Stimulated activated CD4-positive, alpha-beta T cell treated with anti-CD3 and anti-CD28 coated beads, TNF-alpha, amount 100 ng/mL, for 24 hours (primary cell): ENCODE results near the gene MEF2C.

Experiments used
- DNase-seq, 3 experiments: peaks; one replicate each; pipeline ENCODE4 v3.0.0-alpha.2; 2020; ENCODE audit warnings: low read depth in 3 of 3

Gene MEF2C

DNA sequence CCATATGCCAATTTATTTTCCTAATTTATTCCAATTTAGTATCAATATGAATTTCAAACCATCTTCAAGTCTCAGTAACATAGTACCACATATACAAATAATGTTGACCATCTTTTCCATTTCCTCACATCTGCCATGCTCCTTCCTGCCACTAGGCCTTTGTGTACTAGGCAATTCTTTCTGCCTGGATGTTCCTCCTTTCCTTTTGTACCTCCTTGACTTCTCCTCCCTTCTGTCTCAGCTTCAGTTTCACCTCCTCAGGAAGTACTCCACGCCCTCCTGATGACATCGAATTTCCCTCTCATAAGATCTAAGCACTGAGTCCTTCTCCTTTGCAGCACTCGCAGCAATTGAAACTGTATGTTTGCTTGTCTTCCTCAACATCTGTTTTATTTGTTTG, 53.9 kb downstream of the MEF2C start:
- no peak for DNase-seq

DNA sequence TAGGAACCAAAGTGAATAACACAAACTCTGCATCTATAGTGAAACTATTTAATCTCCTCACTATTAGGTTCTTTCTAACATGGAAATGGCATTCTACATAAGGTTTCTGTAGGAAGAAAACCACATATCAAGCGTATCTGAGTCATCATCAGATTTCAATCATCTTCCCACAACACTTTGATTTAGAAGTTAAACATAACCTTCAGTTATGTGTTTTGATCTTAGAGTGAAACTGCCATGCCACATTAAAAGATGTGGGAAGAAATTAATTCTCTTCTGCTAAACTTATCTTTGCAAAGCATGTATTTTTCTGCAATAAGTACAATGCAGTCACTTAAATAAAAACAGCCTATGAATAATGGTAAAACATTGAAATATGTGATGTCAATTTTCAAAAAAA, 55.0 kb downstream of the MEF2C start:
- DNase-seq = no peak

DNA sequence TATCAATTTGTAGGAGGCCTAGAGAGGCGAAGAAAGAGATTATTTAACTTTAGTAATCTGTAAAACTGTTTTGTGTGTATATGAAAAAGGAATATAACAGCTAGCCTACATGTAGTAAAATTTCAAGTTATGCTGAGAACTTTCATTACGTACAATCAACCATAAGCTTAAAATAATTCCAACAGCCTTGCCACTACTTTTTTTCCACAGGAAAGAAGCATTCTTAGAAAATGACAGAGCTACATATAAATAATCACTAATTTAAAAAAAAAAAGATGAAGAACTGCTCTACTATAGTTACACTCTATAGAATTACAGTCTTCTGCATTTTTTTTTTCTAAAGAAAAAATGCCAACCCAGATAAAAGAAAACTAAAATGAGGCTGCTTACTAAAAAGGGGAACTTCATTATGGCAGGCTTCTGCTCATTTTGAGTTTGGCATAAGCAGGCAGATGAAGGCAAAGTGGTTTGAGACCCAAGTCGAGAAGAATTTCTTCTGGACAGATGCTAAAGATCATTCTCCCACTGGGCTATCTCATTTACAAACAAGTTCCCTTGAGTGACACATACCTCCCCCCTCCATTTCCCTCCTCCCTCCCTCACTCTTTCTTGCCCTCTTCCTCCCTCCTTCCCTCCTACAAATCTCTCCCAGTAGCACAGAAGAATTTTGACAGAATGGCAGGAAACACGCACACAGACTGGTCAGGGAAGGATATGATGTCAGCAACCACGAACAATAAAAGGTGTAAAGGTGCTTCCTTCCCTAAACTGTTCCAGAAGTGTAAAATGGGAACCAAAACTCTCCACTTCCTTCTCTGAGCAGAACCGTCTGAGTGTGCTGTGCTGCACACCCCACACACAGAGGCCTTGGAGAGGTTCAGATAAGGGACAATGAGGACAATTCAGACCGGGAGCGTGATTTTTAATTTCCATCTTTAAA, 56.1 kb downstream of the MEF2C start:
- DNase-seq = no peak

DNA sequence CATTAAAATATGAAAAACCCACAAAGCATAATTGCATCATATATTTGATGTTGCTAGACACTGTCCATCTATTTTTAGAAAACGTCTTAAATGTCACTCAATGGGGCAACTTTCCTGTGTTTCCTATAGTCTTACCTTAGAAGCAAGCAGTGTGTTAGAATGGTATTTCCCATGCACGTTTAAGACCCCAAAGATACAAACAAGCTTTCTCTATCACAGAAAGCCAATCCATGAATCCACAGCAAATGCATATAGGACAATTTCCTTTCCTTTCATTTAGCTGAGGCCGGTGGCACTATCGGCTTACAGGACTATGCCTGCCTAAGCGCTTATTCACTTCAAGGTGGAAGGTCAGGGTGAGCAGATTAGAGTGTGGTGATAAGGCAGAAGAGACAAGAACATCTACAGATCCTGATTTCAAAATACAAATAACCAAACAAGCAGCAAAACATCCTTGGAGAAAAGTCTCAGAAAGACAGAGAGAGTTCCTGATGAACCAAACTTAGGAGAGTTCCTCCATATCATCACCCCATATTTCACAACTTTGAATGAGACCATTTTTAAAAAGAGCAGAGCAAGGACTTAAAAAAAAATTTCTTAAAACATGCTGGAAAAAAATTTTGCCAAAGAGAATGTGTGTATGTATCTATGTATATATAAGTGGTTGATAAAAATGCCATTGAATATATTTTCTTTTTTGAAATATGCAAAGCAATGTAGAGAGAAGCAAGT, 57.2 kb downstream of the MEF2C start:
- DNase-seq = no peak

DNA sequence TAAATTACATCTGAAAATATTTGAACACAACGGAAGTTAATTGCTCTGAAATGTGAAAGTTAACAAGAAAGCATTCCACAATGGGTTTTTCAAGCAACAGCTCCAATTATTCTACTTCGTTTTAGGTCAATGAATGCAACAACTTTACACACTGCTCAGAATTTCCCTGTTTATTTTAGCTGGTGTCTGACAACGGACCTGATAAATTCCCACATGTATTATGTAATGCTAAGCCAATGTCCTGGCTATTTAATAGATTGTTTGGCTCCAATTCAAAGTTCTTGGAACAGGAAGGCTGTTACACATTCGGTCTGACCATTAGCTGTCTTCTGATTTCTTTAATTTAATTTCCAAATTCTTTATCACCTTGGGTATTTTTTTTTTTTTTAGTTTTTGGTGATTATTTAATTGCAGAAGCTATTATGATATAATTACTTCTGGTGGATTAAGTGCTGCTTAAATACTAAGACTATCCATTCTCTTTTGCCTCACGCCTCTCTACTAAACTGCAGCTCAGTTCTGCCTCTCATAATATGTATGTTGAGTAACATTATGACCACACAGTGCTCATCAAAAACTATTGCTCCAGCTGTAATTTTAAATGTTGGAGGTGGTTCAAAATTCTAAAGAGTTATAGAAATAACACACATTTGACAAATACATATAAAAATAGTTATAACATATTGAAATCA, 57.9 kb downstream of the MEF2C start:
- DNase-seq = no peak

DNA sequence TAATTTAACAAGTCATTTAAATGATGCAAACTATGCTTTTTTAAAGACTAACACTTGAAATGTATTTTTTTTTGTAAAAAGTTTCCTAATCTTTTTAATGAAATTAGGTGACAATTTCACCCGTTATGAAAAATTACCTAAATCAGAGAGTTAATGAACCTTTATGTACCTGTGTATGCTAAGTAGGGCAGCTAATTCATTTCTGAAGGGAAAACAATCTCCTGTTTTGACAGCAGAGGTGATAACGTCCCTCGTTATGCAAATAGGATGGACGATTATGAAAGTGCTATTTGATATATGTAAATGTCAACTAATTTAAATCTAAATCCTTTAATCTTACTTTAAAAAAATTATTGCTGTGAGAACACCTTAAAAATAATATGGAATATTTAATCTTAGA, 58.8 kb downstream of the MEF2C start:
- no peak for DNase-seq

DNA sequence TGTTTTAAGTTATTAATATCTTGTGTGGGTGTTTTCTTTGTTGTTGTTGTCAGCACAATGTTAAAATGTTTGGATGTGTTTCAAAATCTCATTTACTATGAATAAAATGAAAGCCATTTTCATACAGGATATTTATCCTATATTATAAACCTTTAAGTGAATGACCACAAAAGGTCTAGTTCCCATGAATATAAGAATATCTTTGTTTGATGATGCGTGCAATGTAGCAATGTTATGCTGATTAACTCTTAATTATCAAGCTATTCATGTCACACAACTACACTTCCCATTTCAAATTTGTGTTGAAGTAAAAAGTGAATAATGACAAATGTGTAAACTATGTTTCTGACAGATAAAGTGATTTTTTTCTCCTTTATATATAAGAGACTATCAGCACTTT, 59.8 kb downstream of the MEF2C start:
- DNase-seq = no peak

DNA sequence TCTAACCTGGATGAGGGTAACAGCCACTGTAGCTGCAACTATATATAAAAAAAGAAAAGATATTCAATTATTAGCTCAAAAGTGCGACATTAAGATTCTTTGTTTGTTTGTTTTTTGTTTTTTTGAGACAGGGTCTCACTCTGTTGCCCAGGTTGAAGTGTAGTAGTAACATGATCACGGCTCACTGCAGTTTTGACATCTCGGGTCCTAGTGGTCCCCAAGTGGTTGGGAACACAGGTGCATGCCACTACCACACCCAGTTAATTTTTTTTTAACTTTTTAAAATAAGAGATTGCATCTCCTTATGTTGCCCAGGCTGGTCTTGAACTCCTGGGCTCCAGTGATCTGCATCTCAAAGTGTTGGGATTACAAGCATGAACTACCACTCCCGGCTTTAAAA, 61.8 kb downstream of the MEF2C start:
- no peak for DNase-seq

DNA sequence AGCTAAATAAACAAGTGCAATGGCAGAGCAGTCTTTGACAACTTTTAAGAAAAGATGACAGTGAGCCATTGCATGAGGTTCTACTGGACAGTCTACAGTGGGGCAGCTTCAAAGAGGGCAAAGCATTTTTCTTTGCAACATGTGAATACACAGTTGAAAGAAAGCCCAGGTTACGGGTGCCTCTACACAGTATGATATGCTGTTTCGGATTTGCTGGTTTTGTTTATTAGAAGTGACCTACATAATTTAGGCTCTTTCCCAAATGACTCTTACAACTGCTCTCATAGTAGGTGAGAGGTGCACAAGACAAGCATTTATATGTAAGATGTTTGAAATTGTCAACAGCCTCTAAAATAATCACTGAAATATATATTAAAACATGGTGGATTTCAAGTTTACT, 62.4 kb downstream of the MEF2C start:
- no peak for DNase-seq

DNA sequence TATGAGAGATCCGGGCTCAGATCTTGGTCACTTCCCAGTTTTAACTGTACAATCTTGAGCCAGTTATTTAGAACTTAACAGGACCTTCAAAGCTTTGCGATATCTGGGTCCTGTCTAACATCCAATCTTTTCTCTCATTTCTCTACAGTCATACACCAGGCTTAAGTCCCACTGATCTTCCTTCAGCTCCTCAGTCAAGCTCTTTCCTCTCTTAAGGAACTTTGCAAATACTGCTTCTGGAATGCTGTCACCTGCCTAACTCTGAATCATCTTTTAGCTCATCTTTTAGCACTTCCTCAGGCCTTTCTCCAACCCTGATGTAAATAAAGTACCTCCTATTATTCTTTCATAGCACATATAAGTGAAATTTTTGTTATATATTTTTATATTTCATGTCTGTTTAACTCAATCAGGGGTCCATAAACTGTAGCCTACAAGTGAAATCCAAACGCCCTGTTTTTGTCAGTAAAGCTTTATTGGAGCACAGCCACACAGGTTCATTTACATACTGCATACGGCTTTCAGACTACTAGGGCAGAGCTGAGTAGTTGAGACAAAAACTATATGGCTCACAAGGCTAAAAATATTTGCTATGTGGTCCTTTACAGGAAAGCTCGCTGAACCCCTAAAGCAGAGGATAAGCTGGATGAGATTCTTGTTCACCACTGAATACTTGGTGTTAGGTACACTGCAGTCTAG, 63.5 kb downstream of the MEF2C start:
- no peak for DNase-seq

DNA sequence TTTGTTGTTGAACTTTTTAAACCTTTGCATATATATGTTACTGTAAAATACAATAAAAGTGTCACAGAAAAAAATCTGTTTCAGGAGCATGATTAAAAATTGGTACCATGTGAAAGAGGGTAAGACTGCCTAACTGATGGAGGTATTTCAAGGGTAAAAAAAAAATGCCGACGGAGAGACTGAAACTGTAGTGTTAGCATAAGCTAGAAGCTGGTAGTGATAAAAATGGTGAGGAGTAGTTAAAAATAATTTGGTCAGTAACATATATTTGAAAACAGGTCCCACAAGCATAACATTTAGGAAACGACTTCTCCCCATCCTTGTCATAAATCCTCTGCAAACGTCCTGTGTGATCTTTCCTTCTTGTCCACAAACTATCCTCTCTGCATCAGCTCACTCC, 64.7 kb downstream of the MEF2C start:
- no peak for DNase-seq

DNA sequence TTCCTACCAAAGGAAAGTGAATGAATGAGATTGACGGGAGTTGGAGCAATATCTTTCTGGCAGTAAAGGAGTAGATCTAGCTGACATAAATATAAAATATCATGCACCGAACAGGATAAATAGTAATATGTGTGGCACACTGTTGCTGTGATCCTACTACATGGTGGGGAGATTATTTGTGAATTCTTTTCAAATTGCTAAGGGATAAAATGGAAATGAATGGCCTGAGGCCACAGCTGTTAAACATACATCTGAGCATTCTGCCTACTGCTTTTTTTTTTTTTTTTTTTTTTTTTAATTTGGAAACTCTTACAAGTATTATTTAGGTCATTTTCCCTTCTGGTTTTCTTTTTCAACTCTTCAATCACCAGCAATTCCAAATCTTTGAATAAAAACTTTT, 66.8 kb downstream of the MEF2C start:
- no peak for DNase-seq

DNA sequence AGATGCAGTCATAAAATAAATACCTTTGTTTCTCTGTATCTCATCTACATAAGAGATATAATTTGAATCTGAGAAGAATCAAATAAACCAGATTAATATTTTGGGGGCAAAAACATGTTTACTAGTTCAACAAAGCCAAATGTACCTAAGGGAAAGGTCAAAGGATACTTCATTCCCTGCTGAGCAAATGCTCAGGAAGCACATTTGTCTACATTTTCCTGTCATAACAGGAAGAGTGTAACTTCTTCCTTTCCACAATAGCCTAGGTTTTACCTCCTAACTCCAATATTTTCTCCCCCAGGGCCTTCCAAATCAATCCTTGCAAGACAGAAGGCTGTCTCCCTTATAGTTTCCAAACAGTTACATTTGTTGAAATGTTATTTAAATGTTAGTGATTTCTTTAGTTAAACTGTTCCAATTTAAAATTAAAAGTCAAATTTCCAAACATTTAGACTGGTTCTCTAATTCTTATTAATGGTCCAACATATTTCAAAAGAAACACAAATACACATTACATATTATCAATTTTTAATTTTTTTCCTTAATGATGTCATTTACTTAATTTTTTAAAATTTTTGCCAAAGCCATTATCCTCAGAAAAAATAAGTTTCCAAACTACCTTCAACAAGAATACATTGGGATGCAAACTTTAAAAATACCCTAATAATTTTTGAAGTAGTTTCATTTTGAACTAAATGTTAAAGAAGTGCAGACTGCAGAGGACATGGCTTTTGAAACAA, 67.8 kb downstream of the MEF2C start:
- DNase-seq = no peak

DNA sequence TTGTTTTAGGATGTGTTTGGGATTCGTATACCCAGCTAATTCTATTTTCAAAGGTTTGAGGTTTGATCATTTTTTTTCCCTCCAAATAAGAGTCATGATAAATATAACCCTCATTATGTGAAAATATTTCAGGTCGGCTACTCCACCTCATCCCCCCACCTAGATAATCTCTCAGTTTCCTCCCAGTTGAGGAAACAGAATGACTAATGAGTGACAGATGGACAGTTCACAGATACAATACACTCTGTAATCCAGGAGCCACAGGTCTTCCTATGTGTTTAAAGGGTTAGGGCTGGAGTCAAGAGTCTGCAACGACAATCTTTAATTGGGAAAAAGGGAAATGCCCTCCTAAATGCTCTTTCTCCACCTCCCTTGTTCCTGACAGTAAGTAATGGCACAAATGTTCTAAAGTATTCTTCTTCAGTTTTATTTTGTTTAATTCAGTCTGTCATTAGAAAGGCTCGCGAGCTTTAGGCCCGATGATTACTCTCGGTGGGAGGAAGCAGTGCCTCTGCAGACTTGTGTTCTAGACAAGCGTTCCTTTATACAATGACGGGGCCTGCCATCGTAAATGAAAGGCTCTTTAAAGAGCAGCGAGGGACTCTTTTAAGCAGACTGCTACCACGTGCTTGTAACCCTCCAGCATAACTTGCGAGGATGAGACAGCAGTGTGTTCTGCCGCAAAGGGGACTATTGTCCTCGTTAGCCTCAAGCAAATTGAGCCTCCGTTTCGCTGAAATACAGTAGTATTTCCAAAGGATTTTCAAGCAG, 69.0 kb downstream of the MEF2C start:
- no peak for DNase-seq

DNA sequence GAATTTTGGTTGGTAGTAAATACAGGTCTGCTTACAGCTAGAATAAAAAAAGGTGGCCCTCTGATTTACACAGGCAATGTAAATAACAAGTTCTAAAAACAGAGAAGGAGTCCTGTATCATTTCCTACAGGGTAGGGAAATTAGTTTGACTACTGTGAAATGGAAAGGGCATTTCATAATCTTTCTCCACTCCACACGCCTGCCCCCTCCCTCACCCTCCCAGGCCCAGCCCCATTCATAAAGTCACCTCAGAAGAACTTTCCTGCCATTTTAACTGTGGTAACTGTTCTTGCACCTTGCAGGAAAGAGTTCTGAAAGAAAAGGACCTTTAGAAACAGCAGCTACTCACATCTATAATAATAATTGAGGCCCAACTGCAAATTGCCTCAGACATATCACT, 69.7 kb downstream of the MEF2C start:
- no peak for DNase-seq

DNA sequence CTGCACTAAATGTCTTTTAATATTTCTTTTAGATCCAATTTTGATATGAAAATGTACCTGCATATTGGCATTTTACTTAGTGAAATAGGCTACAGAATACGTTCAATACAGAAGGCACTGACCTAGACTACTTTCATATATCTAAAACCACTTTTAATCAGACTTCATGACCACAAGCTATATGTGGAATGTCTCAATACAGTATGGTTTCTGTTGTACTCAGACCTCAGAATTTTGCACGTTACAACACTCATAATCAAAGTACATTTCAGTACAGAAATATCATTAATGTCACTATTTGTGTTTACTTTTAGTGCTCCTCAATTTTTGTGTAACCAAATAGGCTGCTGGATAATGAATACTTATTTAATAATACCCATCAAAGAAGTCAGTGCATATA, 74.8 kb downstream of the MEF2C start:
- no peak for DNase-seq

DNA sequence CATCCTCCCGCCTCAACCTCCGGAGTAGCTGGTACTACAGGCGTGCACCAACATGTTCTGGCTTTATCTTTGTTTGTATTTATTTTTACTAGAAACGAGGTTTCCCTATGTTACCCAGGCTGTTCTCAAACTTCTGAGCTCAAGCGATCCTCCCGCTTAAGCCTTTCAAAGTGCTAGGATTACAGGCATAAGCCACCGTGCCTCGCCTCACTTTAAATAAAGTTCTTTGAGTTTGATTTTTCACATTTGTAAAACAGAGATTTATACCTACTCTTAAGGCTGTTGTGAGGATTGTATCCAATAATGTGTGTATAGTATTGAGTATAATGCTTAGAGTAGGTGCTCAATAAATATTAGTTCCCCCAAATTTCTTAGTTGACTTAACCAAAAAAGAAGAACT, 75.7 kb downstream of the MEF2C start:
- DNase-seq = no peak

DNA sequence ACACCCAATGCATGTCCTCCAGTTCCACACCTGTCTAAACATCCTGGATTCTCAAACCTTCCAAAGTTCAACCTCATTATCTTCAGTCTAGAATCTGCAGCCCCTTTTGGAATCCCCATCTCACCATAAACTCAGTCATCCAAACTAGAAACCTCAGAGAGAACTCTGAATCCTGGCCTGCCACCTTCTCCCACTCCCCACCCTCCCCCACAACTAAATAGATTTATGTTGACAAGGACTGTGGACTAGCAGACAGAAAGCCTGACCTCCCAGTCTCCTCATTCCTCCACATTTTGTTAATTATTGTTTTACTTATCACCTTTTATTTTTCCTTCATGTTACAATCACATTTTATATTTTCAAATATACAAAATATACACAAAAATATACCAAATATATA, 76.6 kb downstream of the MEF2C start:
- DNase-seq = no peak

DNA sequence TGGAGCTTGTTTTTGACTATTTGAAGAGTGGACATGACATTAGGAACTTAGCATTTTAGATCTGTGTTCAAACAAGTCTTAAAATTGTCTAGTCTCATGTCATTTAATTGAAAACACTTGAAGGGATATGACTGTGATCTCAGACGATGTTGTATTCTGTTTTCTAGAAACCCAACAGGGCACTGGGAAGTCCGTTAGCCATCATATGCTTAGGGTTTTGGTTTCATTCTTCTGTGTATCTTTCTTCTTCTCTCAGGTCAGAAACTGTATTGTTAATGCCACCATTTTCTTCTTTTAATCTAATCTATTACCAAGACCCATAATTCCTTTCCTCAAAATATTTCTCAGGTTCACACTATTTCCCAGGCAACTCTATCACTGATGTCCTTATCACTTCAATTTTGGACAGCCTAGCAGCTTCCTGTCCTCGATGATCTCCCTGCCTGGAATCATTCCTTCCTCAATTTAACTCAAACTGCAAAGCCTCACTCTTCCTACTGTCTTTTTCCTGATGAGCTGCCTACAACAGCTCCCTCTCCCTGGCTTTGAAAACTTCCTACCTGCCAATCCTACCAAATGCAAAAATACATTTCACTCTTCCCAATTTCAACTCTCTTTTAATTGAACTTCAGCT, 77.7 kb downstream of the MEF2C start:
- DNase-seq = no peak

DNA sequence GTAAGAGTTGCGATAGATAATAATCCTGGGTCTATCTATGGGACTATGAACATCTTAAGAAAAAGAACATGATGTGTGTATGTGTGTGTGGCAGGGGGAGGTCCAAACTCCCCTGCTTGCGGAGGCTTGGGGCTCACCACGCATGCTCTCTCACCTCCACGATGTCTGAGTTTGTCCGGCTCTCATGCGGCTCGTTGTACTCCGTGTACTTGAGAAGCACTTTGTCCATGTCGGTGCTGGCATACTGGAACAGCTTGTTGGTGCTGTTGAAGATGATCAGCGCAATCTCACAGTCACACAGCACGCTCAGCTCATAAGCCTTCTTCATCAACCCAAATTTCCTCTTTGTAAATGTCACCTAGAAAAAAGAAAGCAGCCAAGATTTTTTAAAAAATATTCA, 78.5 kb downstream of the MEF2C start:
- DNase-seq = no peak
